ENCODE data around the gene ZSWIM8. TPM values are rescaled to one million over a fixed set of nuclear protein-coding genes. Genes with fewer than 3 reads are reported as not detected.

ZSWIM8 gene
- total RNA-seq, 4 donors from 2014 or later: 52.6 to 81.4 (median 78.9) TPM

GRCh38 chr10:73803680-73804286, 18.4 kb downstream of the ZSWIM8 start:
- TF ChIP-seq POLR2A (IDR thresholded peaks at IDR 0.05) (no peak), CTCF (IDR thresholded peaks at IDR 0.05 in 4 of 5, conservative IDR thresholded peaks at IDR 0.05 in 1 of 5) (no peak)

GRCh38 chr10:73806176-73806950, 21.0 kb downstream of the ZSWIM8 start:
- Histone ChIP-seq H3K4me1 (peaks cover 12 to 21% of the 10 kb centered on the region in 2 donors), H3K4me3 (no peak overlapping the region), H3K9me3 (no peaks in the 10 kb centered on the region), H3K27me3 (no peaks in the 10 kb centered on the region), H3K36me3 (peaks cover 0 to 79% of the 10 kb centered on the region in 2 donors), H3K27ac (no peak overlapping the region)
- ATAC-seq: no peak
- in situ Hi-C loops (cut with MboI; ENCODE audit: low sequenced_read_pairs in 4 of 4): no loop called here
- intact Hi-C loops (cut with DNase I; ENCODE audit: low total_unique reads): no loop called here
- TF ChIP-seq POLR2A (IDR thresholded peaks at IDR 0.05) (no peak), CTCF (IDR thresholded peaks at IDR 0.05 in 4 of 5, conservative IDR thresholded peaks at IDR 0.05 in 1 of 5) (no peak)
- no peak for DNase-seq

More at GRCh38 chr10:73803680-73804286, 18.4 kb downstream of the ZSWIM8 start:
- no peaks in the 10 kb centered on the region for H3K27me3 ChIP-seq
- in situ Hi-C loops (cut with MboI; ENCODE audit: low sequenced_read_pairs in 4 of 4) (no loop called here), intact Hi-C loops (cut with DNase I; ENCODE audit: low total_unique reads) (no loop called here)
- no peaks in the 10 kb centered on the region for H3K9me3 ChIP-seq
- ATAC-seq (no peak), DNase-seq (no peak)
- H3K27ac ChIP-seq: no peak overlapping the region
- H3K4me3 ChIP-seq: no peak overlapping the region
- H3K4me1 ChIP-seq: peaks cover 0 to 5% of the 10 kb centered on the region in 2 donors
- H3K36me3 ChIP-seq: peaks cover 0 to 96% of the 10 kb centered on the region in 2 donors

DNA sequence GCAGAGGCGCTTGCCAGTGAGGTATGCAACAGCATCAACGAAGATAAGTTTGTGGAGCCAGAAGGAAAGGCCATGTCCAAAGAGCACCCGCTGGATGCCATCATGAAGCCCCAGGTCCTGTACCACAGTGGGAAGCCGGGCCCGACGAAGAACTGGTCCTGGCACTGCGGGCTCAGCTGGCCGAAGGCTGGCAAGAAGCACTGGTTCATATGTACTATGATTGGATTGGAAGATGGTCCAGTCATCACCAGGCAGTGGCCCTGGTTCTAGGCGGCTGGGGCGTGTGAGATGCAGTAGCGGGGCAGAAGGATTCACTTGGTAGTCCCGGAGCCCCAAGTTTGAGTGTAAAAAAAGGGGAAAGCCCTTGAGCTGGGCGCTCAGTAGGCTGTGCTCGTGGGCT, 22.1 kb downstream of the ZSWIM8 start:
- Histone ChIP-seq H3K27me3 (no peaks in the 10 kb centered on the region), H3K36me3 (peaks cover 0 to 68% of the 10 kb centered on the region in 2 donors), H3K4me1 (peaks cover 12 to 23% of the 10 kb centered on the region in 2 donors), H3K9me3 (no peaks in the 10 kb centered on the region), H3K27ac (no peak overlapping the region), H3K4me3 (no peak overlapping the region)
- in situ Hi-C loops (cut with MboI; ENCODE audit: low sequenced_read_pairs in 4 of 4): no loop called here
- no peak for DNase-seq
- no peak for ATAC-seq
- intact Hi-C loops (cut with DNase I; ENCODE audit: low total_unique reads): no loop called here
- TF ChIP-seq POLR2A (IDR thresholded peaks at IDR 0.05): no peak
- no peak for TF ChIP-seq CTCF (IDR thresholded peaks at IDR 0.05 in 4 of 5, conservative IDR thresholded peaks at IDR 0.05 in 1 of 5)

GRCh38 chr10:73808021-73808815, 22.8 kb downstream of the ZSWIM8 start:
- peaks cover 0 to 60% of the 10 kb centered on the region in 2 donors for H3K36me3 ChIP-seq

More at GRCh38 chr10:73808021-73808815, 22.8 kb downstream of the ZSWIM8 start:
- in situ Hi-C loops (cut with MboI; ENCODE audit: low sequenced_read_pairs in 4 of 4): no loop called here
- Histone ChIP-seq H3K27ac (no peak overlapping the region), H3K4me1 (peaks cover 12 to 23% of the 10 kb centered on the region in 2 donors), H3K27me3 (no peaks in the 10 kb centered on the region), H3K4me3 (no peak overlapping the region), H3K9me3 (no peaks in the 10 kb centered on the region)
- no peak for TF ChIP-seq CTCF (IDR thresholded peaks at IDR 0.05 in 4 of 5, conservative IDR thresholded peaks at IDR 0.05 in 1 of 5)
- no peak for TF ChIP-seq POLR2A (IDR thresholded peaks at IDR 0.05)
- no peak for ATAC-seq
- DNase-seq: no peak
- intact Hi-C loops (cut with DNase I; ENCODE audit: low total_unique reads): no loop called here

All from gastrocnemius medialis (tissue), 4 donors.